ENCODE measurements around the gene RPL23. TPM values are rescaled to one million over a fixed set of nuclear protein-coding genes. Genes with fewer than 3 reads are reported as not detected.

The RPL23 gene
- total and polyA plus RNA-seq, 10 of the 15 experiments (the other 5 are each of a cell fraction or from before 2014, with no cell fraction given) = 2,200 to 4,821 (median 3,043) TPM

DNA sequence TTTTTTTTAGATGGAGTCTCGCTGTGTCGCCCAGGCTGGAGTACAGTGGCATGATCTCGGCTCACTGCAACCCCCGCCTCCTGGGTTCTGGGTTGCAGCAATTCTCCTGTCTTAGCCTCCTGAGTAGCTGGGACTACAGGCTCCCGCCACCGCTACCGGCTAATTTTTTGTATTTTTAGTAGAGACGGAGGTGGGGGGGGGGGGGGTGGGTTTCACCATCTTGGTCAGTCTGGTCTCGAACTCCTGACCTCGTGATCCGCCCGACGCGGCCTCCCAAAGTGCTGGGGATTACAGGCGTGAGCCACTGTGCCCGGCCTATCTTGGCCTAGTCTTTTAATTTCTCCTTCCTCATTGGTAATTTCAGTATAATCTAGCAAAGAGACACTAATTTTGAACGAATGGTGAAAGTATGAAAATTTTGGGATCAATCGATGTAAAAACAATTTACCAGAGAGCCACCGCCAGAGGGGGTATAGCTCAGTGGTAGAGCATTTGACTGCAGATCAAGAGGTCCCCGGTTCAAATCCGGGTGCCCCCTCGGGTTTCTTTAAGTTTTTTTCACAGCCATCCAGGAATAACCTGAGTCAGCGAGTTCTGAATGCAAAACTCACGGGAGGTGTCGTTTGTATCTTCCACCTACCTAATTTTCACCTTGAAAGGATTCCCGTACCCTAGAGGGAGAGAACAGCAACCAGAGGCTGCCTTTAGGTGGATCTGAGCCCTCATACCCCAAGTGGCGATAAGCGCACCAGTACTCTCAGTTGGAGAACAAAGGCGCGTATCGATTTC lies 13.9 kb upstream of the RPL23 start (continued):
- peak; percentile 100 for TF ChIP-seq ZNF24 (IDR thresholded peaks at IDR 0.05)
- TF ChIP-seq KLF5 (IDR thresholded peaks at IDR 0.05; ENCODE audit: partially characterized antibody) = no peak
- peak in 1 of 2 experiments; percentile 67; a peak in 1 of 4 replicates for TF ChIP-seq EP300 (IDR thresholded peaks at IDR 0.05; ENCODE audit: borderline replicate concordance in 1 of 2, control insufficient read depth in 1 of 2, low read depth in 2 of 2, low read length in 2 of 2)
- TF ChIP-seq TAF1 (IDR thresholded peaks at IDR 0.05; ENCODE audit: borderline replicate concordance, low read depth, low read length) = no peak
- TF ChIP-seq ZNF217 (IDR thresholded peaks at IDR 0.05) = peak; percentile 94
- TF ChIP-seq SUPT20H (IDR thresholded peaks at IDR 0.05; ENCODE audit: borderline replicate concordance, control insufficient read depth, low read depth, low read length) = no peak
- TF ChIP-seq EED (IDR thresholded peaks at IDR 0.05; ENCODE audit: low read depth) = no peak
- no peak for TF ChIP-seq MYB (IDR thresholded peaks at IDR 0.05; ENCODE audit: borderline replicate concordance, low read depth, low read length)
- TF ChIP-seq, protein P1, sequence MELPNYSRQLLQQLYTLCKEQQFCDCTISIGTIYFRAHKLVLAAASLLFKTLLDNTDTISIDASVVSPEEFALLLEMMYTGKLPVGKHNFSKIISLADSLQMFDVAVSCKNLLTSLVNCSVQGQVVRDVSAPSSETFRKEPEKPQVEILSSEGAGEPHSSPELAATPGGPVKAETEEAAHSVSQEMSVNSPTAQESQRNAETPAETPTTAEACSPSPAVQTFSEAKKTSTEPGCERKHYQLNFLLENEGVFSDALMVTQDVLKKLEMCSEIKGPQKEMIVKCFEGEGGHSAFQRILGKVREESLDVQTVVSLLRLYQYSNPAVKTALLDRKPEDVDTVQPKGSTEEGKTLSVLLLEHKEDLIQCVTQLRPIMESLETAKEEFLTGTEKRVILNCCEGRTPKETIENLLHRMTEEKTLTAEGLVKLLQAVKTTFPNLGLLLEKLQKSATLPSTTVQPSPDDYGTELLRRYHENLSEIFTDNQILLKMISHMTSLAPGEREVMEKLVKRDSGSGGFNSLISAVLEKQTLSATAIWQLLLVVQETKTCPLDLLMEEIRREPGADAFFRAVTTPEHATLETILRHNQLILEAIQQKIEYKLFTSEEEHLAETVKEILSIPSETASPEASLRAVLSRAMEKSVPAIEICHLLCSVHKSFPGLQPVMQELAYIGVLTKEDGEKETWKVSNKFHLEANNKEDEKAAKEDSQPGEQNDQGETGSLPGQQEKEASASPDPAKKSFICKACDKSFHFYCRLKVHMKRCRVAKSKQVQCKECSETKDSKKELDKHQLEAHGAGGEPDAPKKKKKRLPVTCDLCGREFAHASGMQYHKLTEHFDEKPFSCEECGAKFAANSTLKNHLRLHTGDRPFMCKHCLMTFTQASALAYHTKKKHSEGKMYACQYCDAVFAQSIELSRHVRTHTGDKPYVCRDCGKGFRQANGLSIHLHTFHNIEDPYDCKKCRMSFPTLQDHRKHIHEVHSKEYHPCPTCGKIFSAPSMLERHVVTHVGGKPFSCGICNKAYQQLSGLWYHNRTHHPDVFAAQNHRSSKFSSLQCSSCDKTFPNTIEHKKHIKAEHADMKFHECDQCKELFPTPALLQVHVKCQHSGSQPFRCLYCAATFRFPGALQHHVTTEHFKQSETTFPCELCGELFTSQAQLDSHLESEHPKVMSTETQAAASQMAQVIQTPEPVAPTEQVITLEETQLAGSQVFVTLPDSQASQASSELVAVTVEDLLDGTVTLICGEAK (IDR thresholded peaks at IDR 0.05; ENCODE audit: borderline replicate concordance) = peak; percentile 81; the same call in 1 of the 2 replicates
- TF ChIP-seq NFIC (IDR thresholded peaks at IDR 0.05; ENCODE audit: low read depth, low read length) = no peak; the same call in 1 of the 2 replicates
- TF ChIP-seq, protein P2, sequence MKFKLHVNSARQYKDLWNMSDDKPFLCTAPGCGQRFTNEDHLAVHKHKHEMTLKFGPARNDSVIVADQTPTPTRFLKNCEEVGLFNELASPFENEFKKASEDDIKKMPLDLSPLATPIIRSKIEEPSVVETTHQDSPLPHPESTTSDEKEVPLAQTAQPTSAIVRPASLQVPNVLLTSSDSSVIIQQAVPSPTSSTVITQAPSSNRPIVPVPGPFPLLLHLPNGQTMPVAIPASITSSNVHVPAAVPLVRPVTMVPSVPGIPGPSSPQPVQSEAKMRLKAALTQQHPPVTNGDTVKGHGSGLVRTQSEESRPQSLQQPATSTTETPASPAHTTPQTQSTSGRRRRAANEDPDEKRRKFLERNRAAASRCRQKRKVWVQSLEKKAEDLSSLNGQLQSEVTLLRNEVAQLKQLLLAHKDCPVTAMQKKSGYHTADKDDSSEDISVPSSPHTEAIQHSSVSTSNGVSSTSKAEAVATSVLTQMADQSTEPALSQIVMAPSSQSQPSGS (IDR thresholded peaks at IDR 0.05; ENCODE audit: low read length) = peak; percentile 48; the same call in 1 of the 2 replicates
- no peak for TF ChIP-seq NR2C1 (IDR thresholded peaks at IDR 0.05)
- no peak for TF ChIP-seq KAT2A (conservative IDR thresholded peaks at IDR 0.05; ENCODE audit: control insufficient read depth, low read depth, low read length)
- TF ChIP-seq SP1 (IDR thresholded peaks at IDR 0.05; ENCODE audit: low read depth, low read length) = no peak
- TF ChIP-seq STAT1 (conservative IDR thresholded peaks at IDR 0.05) = peak; percentile 63; the same call in 1 of the 2 replicates
- TF ChIP-seq DPF2 (IDR thresholded peaks at IDR 0.05) = 0 out of 2 replicates have a peak, but pooled peaks have one; percentile 41
- TF ChIP-seq TARDBP (IDR thresholded peaks at IDR 0.05; ENCODE audit: borderline replicate concordance) = peak; percentile 93
- peak; percentile 32; the same call in 1 of the 2 replicates for TF ChIP-seq YY1 (IDR thresholded peaks at IDR 0.05; ENCODE audit: low read depth, low read length)
- TF ChIP-seq SPI1 (IDR thresholded peaks at IDR 0.05; ENCODE audit: borderline replicate concordance, insufficient read depth, low read depth, low read length) = no peak
- TF ChIP-seq, protein P3, sequence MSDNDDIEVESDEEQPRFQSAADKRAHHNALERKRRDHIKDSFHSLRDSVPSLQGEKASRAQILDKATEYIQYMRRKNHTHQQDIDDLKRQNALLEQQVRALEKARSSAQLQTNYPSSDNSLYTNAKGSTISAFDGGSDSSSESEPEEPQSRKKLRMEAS (IDR thresholded peaks at IDR 0.05; ENCODE audit: low read depth, low read length) = no peak
- no peak for TF ChIP-seq RBBP5 (conservative IDR thresholded peaks at IDR 0.05)
- no peak for TF ChIP-seq CBX3 (IDR thresholded peaks at IDR 0.05; ENCODE audit: borderline replicate concordance, low read depth)
- TF ChIP-seq MTA2 (IDR thresholded peaks at IDR 0.05; ENCODE audit: low read depth) = 0 out of 2 replicates have a peak, but pooled peaks have one; percentile 3
- TF ChIP-seq MXI1 (IDR thresholded peaks at IDR 0.05; ENCODE audit: low read depth, low read length) = no peak
- no peak for TF ChIP-seq NFXL1 (IDR thresholded peaks at IDR 0.05; ENCODE audit: borderline replicate concordance)
- no peak for TF ChIP-seq RFX5 (IDR thresholded peaks at IDR 0.05; ENCODE audit: low read depth, low read length)
- TF ChIP-seq NRF1 (conservative IDR thresholded peaks at IDR 0.05; ENCODE audit: low read depth, low read length) = no peak

Data from GM12878 (cell line).